ENCODE data around the gene SEPSECS. TPM values are rescaled to one million over a fixed set of nuclear protein-coding genes. Genes with fewer than 3 reads are reported as not detected.

Gene SEPSECS
- total RNA-seq, 1 donor from 2014 or later = 4.7 TPM

- Histone ChIP-seq H3K36me3 (ENCODE audit: control insufficient read depth, insufficient read depth, low read length) (no peaks in the 10 kb centered on the region), H3K27me3 (ENCODE audit: control insufficient read depth, insufficient read depth, low read length) (peaks cover 5% of the 10 kb centered on the region), H3K4me3 (ENCODE audit: low read depth, low read length) (no peak overlapping the region)
- TF ChIP-seq, protein P1, sequence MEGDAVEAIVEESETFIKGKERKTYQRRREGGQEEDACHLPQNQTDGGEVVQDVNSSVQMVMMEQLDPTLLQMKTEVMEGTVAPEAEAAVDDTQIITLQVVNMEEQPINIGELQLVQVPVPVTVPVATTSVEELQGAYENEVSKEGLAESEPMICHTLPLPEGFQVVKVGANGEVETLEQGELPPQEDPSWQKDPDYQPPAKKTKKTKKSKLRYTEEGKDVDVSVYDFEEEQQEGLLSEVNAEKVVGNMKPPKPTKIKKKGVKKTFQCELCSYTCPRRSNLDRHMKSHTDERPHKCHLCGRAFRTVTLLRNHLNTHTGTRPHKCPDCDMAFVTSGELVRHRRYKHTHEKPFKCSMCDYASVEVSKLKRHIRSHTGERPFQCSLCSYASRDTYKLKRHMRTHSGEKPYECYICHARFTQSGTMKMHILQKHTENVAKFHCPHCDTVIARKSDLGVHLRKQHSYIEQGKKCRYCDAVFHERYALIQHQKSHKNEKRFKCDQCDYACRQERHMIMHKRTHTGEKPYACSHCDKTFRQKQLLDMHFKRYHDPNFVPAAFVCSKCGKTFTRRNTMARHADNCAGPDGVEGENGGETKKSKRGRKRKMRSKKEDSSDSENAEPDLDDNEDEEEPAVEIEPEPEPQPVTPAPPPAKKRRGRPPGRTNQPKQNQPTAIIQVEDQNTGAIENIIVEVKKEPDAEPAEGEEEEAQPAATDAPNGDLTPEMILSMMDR (IDR thresholded peaks at IDR 0.05; ENCODE audit: insufficient read depth, low read length, poor library complexity, severe bottlenecking) = no peak
- DNase-seq (ENCODE audit: low read depth) = no peak
Observed at GRCh38 chr4:25075129-25075528, 85.1 kb downstream of the SEPSECS start.

DNA sequence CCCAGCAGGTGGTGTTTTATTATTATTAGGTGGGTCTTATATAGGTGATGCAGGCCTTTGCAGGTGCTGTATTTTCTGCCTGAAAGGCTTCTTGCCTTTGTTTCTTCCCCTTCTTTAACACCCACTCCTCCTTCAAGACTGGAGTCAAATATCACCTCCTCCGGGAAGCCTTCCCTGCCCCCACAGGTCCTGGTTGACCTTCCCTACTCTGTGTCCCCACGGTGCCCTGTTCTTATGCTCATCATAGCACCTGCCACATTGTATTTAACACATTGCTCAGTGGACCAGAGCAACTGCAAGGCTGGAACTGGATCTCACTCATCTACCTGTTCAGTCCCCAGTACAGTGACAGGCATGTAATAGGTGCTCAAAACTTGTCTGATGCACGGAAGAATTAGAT lies 89.7 kb downstream of the SEPSECS start:
- Histone ChIP-seq H3K36me3 (ENCODE audit: control insufficient read depth, insufficient read depth, low read length) (no peaks in the 10 kb centered on the region), H3K4me3 (ENCODE audit: low read depth, low read length) (no peak overlapping the region), H3K27me3 (ENCODE audit: control insufficient read depth, insufficient read depth, low read length) (no peaks in the 10 kb centered on the region)
- TF ChIP-seq, protein P1 (IDR thresholded peaks at IDR 0.05; ENCODE audit: insufficient read depth, low read length, poor library complexity, severe bottlenecking) = no peak
- DNase-seq (ENCODE audit: low read depth) = no peak

Other genes starting within 250 kb of the SEPSECS start
- gene CCDC149, start 247.4 kb downstream of the SEPSECS start, total RNA-seq = 4.9 and 8.0 TPM in 2 replicates
- 0.25 and 0.75 TPM in 2 replicates for gene LGI2, start 129.5 kb downstream of the SEPSECS start, total RNA-seq
- gene PI4K2B, start 73.6 kb upstream of the SEPSECS start, total RNA-seq = 9.4 and 10.9 TPM in 2 replicates
- 7.0 and 9.7 TPM in 2 replicates for gene ZCCHC4, start 152.3 kb upstream of the SEPSECS start, total RNA-seq
- gene ANAPC4, start 216.8 kb upstream of the SEPSECS start, total RNA-seq = 16.6 and 24.9 TPM in 2 replicates